GM23338 (cell line): Measurements from ENCODE around the gene JPH3.

Source experiments
- CREB1 ChIP-seq: fragments of 250-450 bp; sonication (Bioruptor Pico); IDR thresholded peaks from 2 replicates; pipeline ENCODE4 v1.5.0; 2020; ENCODE audit warnings: low read depth, mild to moderate bottlenecking, moderate library complexity
- EZH2 ChIP-seq: fragments of 200-600 bp; sonication (generic); IDR thresholded peaks from one replicate; pipeline ENCODE4 v1.8.0; 2017; ENCODE audit warnings: antibody characterized with exemption, mild to moderate bottlenecking, low read depth; ENCODE audit not compliant: unreplicated experiment
- EZH2phosphoT487 ChIP-seq: fragments of 200-600 bp; sonication (generic); IDR thresholded peaks from one replicate; pipeline ENCODE4 v1.8.1; 2018; ENCODE audit warnings: antibody characterized with exemption; ENCODE audit not compliant: unreplicated experiment
- POLR2AphosphoS5 ChIP-seq: IDR thresholded peaks from 2 replicates; pipeline ENCODE4 v1.6.1; 2016; ENCODE audit warnings: antibody characterized with exemption, low read depth
- STAT1 ChIP-seq: IDR thresholded peaks from one replicate; pipeline ENCODE4 v1.6.1; 2016; ENCODE audit warnings: antibody characterized with exemption; ENCODE audit not compliant: unreplicated experiment
- TF ChIP-seq, protein P1 (sequence below), 2 experiments: fragments of 200-600 bp in 1 of 2; sonication (generic) in 1 of 2; conservative IDR thresholded peaks; 2 replicates each; pipeline versions ENCODE4 v1.5.1 to v1.6.1; 2016 to 2017; ENCODE audit warnings: antibody characterized with exemption in 2 of 2, low read depth in 2 of 2, mild to moderate bottlenecking in 2 of 2, moderate library complexity in 1 of 2
- TF ChIP-seq, protein P2 (sequence below): IDR thresholded peaks from one replicate; pipeline ENCODE4 v1.6.1; 2018; ENCODE audit warnings: antibody characterized with exemption; ENCODE audit not compliant: unreplicated experiment

DNA sequence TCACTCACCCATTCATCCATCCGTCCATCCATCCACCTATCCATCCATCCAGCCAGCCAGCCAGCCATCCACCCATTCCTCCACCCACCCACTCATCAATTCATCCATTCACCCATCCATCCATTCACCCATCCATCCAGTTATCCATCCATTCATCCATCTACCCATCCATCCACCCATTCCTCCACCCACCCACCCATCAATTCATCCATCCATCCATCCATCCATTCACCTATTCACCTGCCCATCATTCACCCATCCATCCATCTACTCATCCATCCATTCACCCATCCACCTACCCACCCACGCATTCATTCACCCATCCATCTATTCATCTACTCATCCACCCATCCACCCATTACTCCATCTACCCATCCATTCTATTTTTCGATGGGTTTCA lies 43.6 kb upstream of the JPH3 start:
- TF ChIP-seq, protein P1, sequence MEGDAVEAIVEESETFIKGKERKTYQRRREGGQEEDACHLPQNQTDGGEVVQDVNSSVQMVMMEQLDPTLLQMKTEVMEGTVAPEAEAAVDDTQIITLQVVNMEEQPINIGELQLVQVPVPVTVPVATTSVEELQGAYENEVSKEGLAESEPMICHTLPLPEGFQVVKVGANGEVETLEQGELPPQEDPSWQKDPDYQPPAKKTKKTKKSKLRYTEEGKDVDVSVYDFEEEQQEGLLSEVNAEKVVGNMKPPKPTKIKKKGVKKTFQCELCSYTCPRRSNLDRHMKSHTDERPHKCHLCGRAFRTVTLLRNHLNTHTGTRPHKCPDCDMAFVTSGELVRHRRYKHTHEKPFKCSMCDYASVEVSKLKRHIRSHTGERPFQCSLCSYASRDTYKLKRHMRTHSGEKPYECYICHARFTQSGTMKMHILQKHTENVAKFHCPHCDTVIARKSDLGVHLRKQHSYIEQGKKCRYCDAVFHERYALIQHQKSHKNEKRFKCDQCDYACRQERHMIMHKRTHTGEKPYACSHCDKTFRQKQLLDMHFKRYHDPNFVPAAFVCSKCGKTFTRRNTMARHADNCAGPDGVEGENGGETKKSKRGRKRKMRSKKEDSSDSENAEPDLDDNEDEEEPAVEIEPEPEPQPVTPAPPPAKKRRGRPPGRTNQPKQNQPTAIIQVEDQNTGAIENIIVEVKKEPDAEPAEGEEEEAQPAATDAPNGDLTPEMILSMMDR (conservative IDR thresholded peaks at IDR 0.05; ENCODE audit: low read depth in 2 of 2): no peak
- TF ChIP-seq EZH2phosphoT487 (no peak), CREB1 (CRISPR knock-in tag) (no peak), EZH2 (no peak), POLR2AphosphoS5 (no peak), STAT1 (no peak)
- TF ChIP-seq, protein P2, sequence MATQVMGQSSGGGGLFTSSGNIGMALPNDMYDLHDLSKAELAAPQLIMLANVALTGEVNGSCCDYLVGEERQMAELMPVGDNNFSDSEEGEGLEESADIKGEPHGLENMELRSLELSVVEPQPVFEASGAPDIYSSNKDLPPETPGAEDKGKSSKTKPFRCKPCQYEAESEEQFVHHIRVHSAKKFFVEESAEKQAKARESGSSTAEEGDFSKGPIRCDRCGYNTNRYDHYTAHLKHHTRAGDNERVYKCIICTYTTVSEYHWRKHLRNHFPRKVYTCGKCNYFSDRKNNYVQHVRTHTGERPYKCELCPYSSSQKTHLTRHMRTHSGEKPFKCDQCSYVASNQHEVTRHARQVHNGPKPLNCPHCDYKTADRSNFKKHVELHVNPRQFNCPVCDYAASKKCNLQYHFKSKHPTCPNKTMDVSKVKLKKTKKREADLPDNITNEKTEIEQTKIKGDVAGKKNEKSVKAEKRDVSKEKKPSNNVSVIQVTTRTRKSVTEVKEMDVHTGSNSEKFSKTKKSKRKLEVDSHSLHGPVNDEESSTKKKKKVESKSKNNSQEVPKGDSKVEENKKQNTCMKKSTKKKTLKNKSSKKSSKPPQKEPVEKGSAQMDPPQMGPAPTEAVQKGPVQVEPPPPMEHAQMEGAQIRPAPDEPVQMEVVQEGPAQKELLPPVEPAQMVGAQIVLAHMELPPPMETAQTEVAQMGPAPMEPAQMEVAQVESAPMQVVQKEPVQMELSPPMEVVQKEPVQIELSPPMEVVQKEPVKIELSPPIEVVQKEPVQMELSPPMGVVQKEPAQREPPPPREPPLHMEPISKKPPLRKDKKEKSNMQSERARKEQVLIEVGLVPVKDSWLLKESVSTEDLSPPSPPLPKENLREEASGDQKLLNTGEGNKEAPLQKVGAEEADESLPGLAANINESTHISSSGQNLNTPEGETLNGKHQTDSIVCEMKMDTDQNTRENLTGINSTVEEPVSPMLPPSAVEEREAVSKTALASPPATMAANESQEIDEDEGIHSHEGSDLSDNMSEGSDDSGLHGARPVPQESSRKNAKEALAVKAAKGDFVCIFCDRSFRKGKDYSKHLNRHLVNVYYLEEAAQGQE: no peak
